ENCODE data around the gene CDCA8. TPM values are rescaled to one million over a fixed set of nuclear protein-coding genes. Genes with fewer than 3 reads are reported as not detected.

The CDCA8 gene
- total RNA-seq, 1 experiment from 2014 or later = 64.7 TPM

GRCh38 chr1:37663426-37664000 is 28.8 kb upstream of the CDCA8 start:
- intact Hi-C loops (cut with micrococcal nuclease; ENCODE audit: unreplicated experiment) = no loop called here
- no peaks in the 10 kb centered on the region for H3K9me3 ChIP-seq (ENCODE audit: low read depth, low read length, poor library complexity, severe bottlenecking)
- BruUV-seq (replicated peaks) = no TSS peak
- H3K36me3 ChIP-seq (ENCODE audit: insufficient read depth, low read length, poor library complexity, severe bottlenecking) = no peaks in the 10 kb centered on the region
- peaks cover 7% of the 10 kb centered on the region for H3K27me3 ChIP-seq (replicated peaks; ENCODE audit: insufficient read depth, low read depth, low read length, poor library complexity)
- DNase-seq (ENCODE audit: low spot score) = no peak
- POLR2A ChIA-PET (ENCODE audit: low non-redundant PET) = no interaction called here
- H3K4me1 ChIP-seq (ENCODE audit: insufficient read depth, low read length, poor library complexity, severe bottlenecking) = no peaks in the 10 kb centered on the region
- H3K4me3 ChIP-seq (ENCODE audit: low read depth, low read length, poor library complexity, severe bottlenecking) = no peak overlapping the region
- no peak overlapping the region for H3K27ac ChIP-seq (ENCODE audit: low read depth, low read length, poor library complexity, severe bottlenecking)
- TF ChIP-seq CTCF (conservative IDR thresholded peaks at IDR 0.05; ENCODE audit: low read depth, low read length) (no peak), EZH2 (IDR thresholded peaks at IDR 0.05; ENCODE audit: borderline replicate concordance, low read depth, low read length, poor library complexity, severe bottlenecking) (no peak)
- CTCF ChIA-PET = interaction anchor here (0.6 kb wide), 1 partner anchor 26 kb away, joined by 5 read pairs; no protein-coding TSS in a partner anchor

- Histone ChIP-seq H3K4me1 (ENCODE audit: insufficient read depth, low read length, poor library complexity, severe bottlenecking) (no peaks in the 10 kb centered on the region), H3K9me3 (ENCODE audit: low read depth, low read length, poor library complexity, severe bottlenecking) (no peaks in the 10 kb centered on the region), H3K27me3 (replicated peaks; ENCODE audit: insufficient read depth, low read depth, low read length, poor library complexity) (peaks cover 27% of the 10 kb centered on the region), H3K4me3 (ENCODE audit: low read depth, low read length, poor library complexity, severe bottlenecking) (no peak overlapping the region), H3K27ac (ENCODE audit: low read depth, low read length, poor library complexity, severe bottlenecking) (no peak overlapping the region), H3K36me3 (ENCODE audit: insufficient read depth, low read length, poor library complexity, severe bottlenecking) (no peaks in the 10 kb centered on the region)
- no peak for DNase-seq (ENCODE audit: low spot score)
- no TSS peak for BruUV-seq (replicated peaks)
- ChIA-PET CTCF (no interaction called here), POLR2A (ENCODE audit: low non-redundant PET) (no interaction called here)
- TF ChIP-seq CTCF (conservative IDR thresholded peaks at IDR 0.05; ENCODE audit: low read depth, low read length) (no peak), EZH2 (IDR thresholded peaks at IDR 0.05; ENCODE audit: borderline replicate concordance, low read depth, low read length, poor library complexity, severe bottlenecking) (no peak)
- intact Hi-C loops (cut with micrococcal nuclease; ENCODE audit: unreplicated experiment) = no loop called here
Observed at GRCh38 chr1:37666241-37666867, 26.0 kb upstream of the CDCA8 start.

GRCh38 chr1:37667023-37667671 is 25.2 kb upstream of the CDCA8 start:
- Histone ChIP-seq H3K27ac (ENCODE audit: low read depth, low read length, poor library complexity, severe bottlenecking) (no peak overlapping the region), H3K27me3 (replicated peaks; ENCODE audit: insufficient read depth, low read depth, low read length, poor library complexity) (peaks cover 34% of the 10 kb centered on the region), H3K36me3 (ENCODE audit: insufficient read depth, low read length, poor library complexity, severe bottlenecking) (no peaks in the 10 kb centered on the region), H3K4me3 (ENCODE audit: low read depth, low read length, poor library complexity, severe bottlenecking) (no peak overlapping the region), H3K4me1 (ENCODE audit: insufficient read depth, low read length, poor library complexity, severe bottlenecking) (no peaks in the 10 kb centered on the region), H3K9me3 (ENCODE audit: low read depth, low read length, poor library complexity, severe bottlenecking) (no peaks in the 10 kb centered on the region)
- intact Hi-C loops (cut with micrococcal nuclease; ENCODE audit: unreplicated experiment) = no loop called here
- CTCF ChIA-PET = no interaction called here
- POLR2A ChIA-PET (ENCODE audit: low non-redundant PET) = no interaction called here
- TF ChIP-seq CTCF (conservative IDR thresholded peaks at IDR 0.05; ENCODE audit: low read depth, low read length) = no peak
- no peak for TF ChIP-seq EZH2 (IDR thresholded peaks at IDR 0.05; ENCODE audit: borderline replicate concordance, low read depth, low read length, poor library complexity, severe bottlenecking)
- BruUV-seq (replicated peaks) = no TSS peak
- no peak for DNase-seq (ENCODE audit: low spot score)

Data from A673 (cell line).